Measurements from ENCODE around the gene FGF12.

- TF ChIP-seq CTCF (IDR thresholded peaks at IDR 0.05), result no peak
- no peak for TF ChIP-seq EP300 (IDR thresholded peaks at IDR 0.05)
Measured at GRCh38 chr3:192445770-192446644, 281.3 kb downstream of the FGF12 start.

Measured in tibial nerve (tissue), 4 donors.